Natural killer cell (primary cell): ENCODE results near the gene ARCN1. TPM values are rescaled to one million over a fixed set of nuclear protein-coding genes. Genes with fewer than 3 reads are reported as not detected.

ENCODE experiments used
- ATAC-seq, 3 donors: fragments of 150-1000 bp in 2 of 3; fragments of 200-7000 bp in 1 of 3; cut with Tn5 transposase; 1 replicate in 1 of 3; 2 replicates in 2 of 3; pipeline ENCODE4 v1.10.0; 2021; ENCODE audit warnings: mild to moderate bottlenecking in 2 of 3, moderate library complexity in 2 of 3
- DNase-seq, 2 donors: peaks; one replicate each; pipeline versions ENCODE4 v3.0.0 to v3.0.0-alpha.2; 2013 to 2021; ENCODE audit warnings: mixed read lengths in 1 of 2
- H3K27ac ChIP-seq: one replicate; pipeline ENCODE4 v1.5.1; 2013; ENCODE audit warnings: mild to moderate bottlenecking, low read length
- H3K27me3 ChIP-seq: one replicate; pipeline ENCODE4 v1.6.1; 2013; ENCODE audit warnings: low read length; ENCODE audit not compliant: control insufficient read depth, insufficient read depth
- H3K36me3 ChIP-seq: one replicate; pipeline ENCODE4 v1.6.1; 2013; ENCODE audit warnings: low read length; ENCODE audit not compliant: control insufficient read depth, insufficient read depth
- H3K4me1 ChIP-seq: one replicate; pipeline ENCODE4 v1.6.1; 2013; ENCODE audit warnings: low read length; ENCODE audit not compliant: control insufficient read depth, insufficient read depth
- H3K4me3 ChIP-seq: one replicate; pipeline ENCODE4 v1.5.1; 2013; ENCODE audit warnings: low read length
- H3K9me3 ChIP-seq: one replicate; pipeline ENCODE4 v1.6.1; 2013; ENCODE audit warnings: low read length; ENCODE audit not compliant: control insufficient read depth, insufficient read depth
- H3K27ac Mint-ChIP-seq, 2 donors: one replicate each; pipeline ENCODE4 v1.8.0; 2022; ENCODE audit warnings: mild to moderate bottlenecking in 2 of 2, mixed read lengths in 2 of 2, moderate library complexity in 1 of 2
- H3K27me3 Mint-ChIP-seq, 2 donors: one replicate each; pipeline ENCODE4 v1.8.0; 2022; ENCODE audit warnings: low read depth in 2 of 2, mixed read lengths in 2 of 2
- H3K36me3 Mint-ChIP-seq: one replicate; pipeline ENCODE4 v1.8.0; 2022; ENCODE audit warnings: mixed read lengths
- H3K4me1 Mint-ChIP-seq, 2 donors: one replicate each; pipeline ENCODE4 v1.8.0; 2022; ENCODE audit warnings: mixed read lengths in 2 of 2
- H3K4me3 Mint-ChIP-seq: one replicate; pipeline ENCODE4 v1.8.0; 2022; ENCODE audit warnings: mild to moderate bottlenecking, moderate library complexity, mixed read lengths
- H3K9me3 Mint-ChIP-seq, 2 donors: one replicate each; pipeline ENCODE4 v1.8.0; 2022; ENCODE audit warnings: mixed read lengths in 2 of 2
- CTCF ChIP-seq: fragments of 200-600 bp; IDR thresholded peaks from one replicate; pipeline ENCODE4 v1.8.0; 2022; ENCODE audit warnings: antibody characterized with exemption
- WGBS: methylation state at CpG from one replicate; pipeline ENCODE4 v1.1.7; 2013; ENCODE audit warnings: missing lambda C conversion rate; ENCODE audit not compliant: insufficient coverage; 5-methylcytosine and 5-hydroxymethylcytosine counted together
- intact Hi-C: fragments of 100-400 bp; cut with micrococcal nuclease; formaldehyde crosslinking; loops from one replicate; pipeline ENCODE4 v1.14.2; 2022
- total RNA-seq, 4 donors: library from RNA; stranded (reverse); fragments of 120-200 nt in 1 of 4; gene quantifications; one replicate each; pipeline versions ENCODE4 v1.2.3 to v1.2.4, GENCODE V29; 2013 to 2022

Gene ARCN1
- total RNA-seq, 3 donors from 2014 or later (not counting 1 experiment from before 2014, with no cell fraction given): 72.9 to 88.6 (median 88.4) TPM

GRCh38 chr11:118606844-118607228, 34.6 kb downstream of the ARCN1 start:
- 84% methylated on average over 7 of the region's 7 CpGs for WGBS
- peak overlapping the region in 1 of 2 donors; percentile 82 for H3K27ac Mint-ChIP-seq
- H3K36me3 Mint-ChIP-seq: peaks cover 6% of the 10 kb centered on the region
- Histone ChIP-seq H3K4me1 (peaks cover 37% of the 10 kb centered on the region), H3K27me3 (peaks cover 8% of the 10 kb centered on the region), H3K36me3 (peaks cover 10% of the 10 kb centered on the region), H3K9me3 (no peaks in the 10 kb centered on the region), H3K27ac (no peak overlapping the region), H3K4me3 (no peak overlapping the region)
- H3K4me3 Mint-ChIP-seq: peak overlapping the region; percentile 78
- ATAC-seq: no peak
- no peaks in the 10 kb centered on the region for H3K9me3 Mint-ChIP-seq
- intact Hi-C loops: loop anchor here (5.0 kb wide), 1 partner anchor 35 kb away; the partner anchor contains the start of gene ARCN1
- TF ChIP-seq CTCF: no peak
- H3K4me1 Mint-ChIP-seq: peaks cover 23 to 34% of the 10 kb centered on the region in 2 donors
- peaks cover 8 to 19% of the 10 kb centered on the region in 2 donors for H3K27me3 Mint-ChIP-seq
- DNase-seq: no peak

- Histone ChIP-seq H3K27ac (no peak within 1 kb of the TSS), H3K4me1 (peaks cover 37% of the 10 kb centered on the region), H3K36me3 (peaks cover 4% of the 10 kb centered on the region), H3K9me3 (no peaks in the 10 kb centered on the region), H3K4me3 (peak within 1 kb of the TSS; percentile 48), H3K27me3 (peaks cover 8% of the 10 kb centered on the region)
- peak within 1 kb of the TSS; percentile 78 for H3K4me3 Mint-ChIP-seq
- DNase-seq (peak; percentile 44 to 76), ATAC-seq (peak in 2 of 3 donors; percentile 14 to 26)
- H3K36me3 Mint-ChIP-seq: no peaks in the 10 kb centered on the region
- H3K4me1 Mint-ChIP-seq: peaks cover 23 to 34% of the 10 kb centered on the region in 2 donors
- H3K27ac Mint-ChIP-seq: peak within 1 kb of the TSS; percentile 50 to 82
- H3K27me3 Mint-ChIP-seq: peaks cover 8 to 27% of the 10 kb centered on the region in 2 donors
- H3K9me3 Mint-ChIP-seq: no peaks in the 10 kb centered on the region
- TF ChIP-seq CTCF: peak; percentile 33
- WGBS: under 1% methylated on average over 72 of the region's 72 CpGs
- intact Hi-C loops: loop anchor here (5.0 kb wide), 1 partner anchor 35 kb away; the partner anchor contains the start of gene ARCN1
These were observed 35.5 kb downstream of the ARCN1 start, which contains the start of gene PHLDB1 for GRCh38 chr11:118607401-118608359. Gene PHLDB1 (plus strand): TSS chr11:118607615. CDS start chr11:118613837, 6,222 bp downstream.

GRCh38 chr11:118608360-118609227, 36.4 kb downstream of the ARCN1 start:
- no peaks in the 10 kb centered on the region for H3K36me3 ChIP-seq
- no peaks in the 10 kb centered on the region for H3K36me3 Mint-ChIP-seq
- H3K27me3 Mint-ChIP-seq: peaks cover 8 to 28% of the 10 kb centered on the region in 2 donors
- no peaks in the 10 kb centered on the region for H3K9me3 ChIP-seq
- H3K27ac Mint-ChIP-seq: peak overlapping the region; percentile 50 to 82
- DNase-seq (peak; percentile 82 to 96), ATAC-seq (peak; percentile 70 to 83 (median 77))
- peak overlapping the region; percentile 48 for H3K4me3 ChIP-seq
- H3K4me1 ChIP-seq: peaks cover 37% of the 10 kb centered on the region
- no peak for TF ChIP-seq CTCF
- H3K27ac ChIP-seq: no peak overlapping the region
- peaks cover 23 to 34% of the 10 kb centered on the region in 2 donors for H3K4me1 Mint-ChIP-seq
- peak overlapping the region; percentile 75 for H3K4me3 Mint-ChIP-seq
- H3K9me3 Mint-ChIP-seq: no peaks in the 10 kb centered on the region
- WGBS: 12% methylated on average over 69 of the region's 69 CpGs
- H3K27me3 ChIP-seq: peaks cover 8% of the 10 kb centered on the region
- intact Hi-C loops: loop anchor here (5.0 kb wide), 1 partner anchor 36 kb away; the partner anchor contains the start of gene ARCN1
